22Rv1 (cell line): ENCODE measurements around the gene PFN3.

Source experiments
- ZFX ChIP-seq: fragments of 450-650 bp; IDR thresholded peaks from 2 replicates; pipeline ENCODE4 v1.6.1; 2017; ENCODE audit warnings: antibody characterized with exemption, borderline replicate concordance
- TF ChIP-seq, protein P1 (sequence below): fragments of 450-650 bp; IDR thresholded peaks from 2 replicates; pipeline ENCODE4 v1.5.1; 2017; ENCODE audit warnings: mild to moderate bottlenecking

DNA sequence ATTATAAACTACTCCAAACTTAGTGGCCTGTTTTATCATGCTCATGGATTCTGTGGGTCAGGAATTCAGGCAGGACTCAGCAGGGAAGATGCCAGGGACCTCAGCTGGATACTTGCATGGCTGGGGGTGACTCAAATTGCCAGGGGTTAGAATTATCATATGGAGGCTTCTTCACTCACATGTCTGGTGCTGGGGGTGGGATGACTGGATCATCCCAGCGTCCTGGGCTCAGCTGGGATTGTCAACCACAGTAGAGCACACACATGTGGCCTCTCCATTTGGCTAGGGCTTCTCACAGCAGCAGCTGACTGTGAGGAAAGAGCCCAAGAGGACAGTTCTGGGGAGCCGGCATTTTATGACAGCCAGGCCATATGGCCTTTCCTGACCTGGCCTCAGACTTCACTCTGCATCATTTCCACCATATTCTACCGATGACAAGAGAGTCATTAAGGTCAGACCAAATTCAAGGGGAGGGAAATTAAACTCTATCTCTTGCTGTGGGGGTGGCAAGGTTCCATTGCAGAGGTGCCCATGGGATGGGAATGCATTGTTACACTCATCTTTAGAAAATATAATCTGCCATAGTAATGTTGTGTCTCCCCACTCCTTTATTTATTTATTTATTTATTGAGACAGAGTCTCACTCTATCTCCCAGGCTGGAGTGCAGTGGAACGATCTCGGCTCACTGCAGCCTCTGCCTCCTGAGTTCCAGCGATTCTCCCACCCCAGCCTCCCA lies 20.8 kb upstream of the PFN3 start:
- TF ChIP-seq, protein P1, sequence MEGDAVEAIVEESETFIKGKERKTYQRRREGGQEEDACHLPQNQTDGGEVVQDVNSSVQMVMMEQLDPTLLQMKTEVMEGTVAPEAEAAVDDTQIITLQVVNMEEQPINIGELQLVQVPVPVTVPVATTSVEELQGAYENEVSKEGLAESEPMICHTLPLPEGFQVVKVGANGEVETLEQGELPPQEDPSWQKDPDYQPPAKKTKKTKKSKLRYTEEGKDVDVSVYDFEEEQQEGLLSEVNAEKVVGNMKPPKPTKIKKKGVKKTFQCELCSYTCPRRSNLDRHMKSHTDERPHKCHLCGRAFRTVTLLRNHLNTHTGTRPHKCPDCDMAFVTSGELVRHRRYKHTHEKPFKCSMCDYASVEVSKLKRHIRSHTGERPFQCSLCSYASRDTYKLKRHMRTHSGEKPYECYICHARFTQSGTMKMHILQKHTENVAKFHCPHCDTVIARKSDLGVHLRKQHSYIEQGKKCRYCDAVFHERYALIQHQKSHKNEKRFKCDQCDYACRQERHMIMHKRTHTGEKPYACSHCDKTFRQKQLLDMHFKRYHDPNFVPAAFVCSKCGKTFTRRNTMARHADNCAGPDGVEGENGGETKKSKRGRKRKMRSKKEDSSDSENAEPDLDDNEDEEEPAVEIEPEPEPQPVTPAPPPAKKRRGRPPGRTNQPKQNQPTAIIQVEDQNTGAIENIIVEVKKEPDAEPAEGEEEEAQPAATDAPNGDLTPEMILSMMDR = no peak
- no peak for TF ChIP-seq ZFX
